SJSA1 (cell line): ENCODE results near the gene SAMD5. TPM values are rescaled to one million over a fixed set of nuclear protein-coding genes. Genes with fewer than 3 reads are reported as not detected.

Experiments used
- DNase-seq, 2 experiments: peaks; one replicate each; pipeline ENCODE4 v3.0.0-alpha.2; 2015 to 2020; ENCODE audit warnings: low spot score in 2 of 2, low read depth in 1 of 2
- H3K27ac ChIP-seq: fragments of 250-450 bp; sonication (Bioruptor Pico); 2 replicates; pipeline ENCODE4 v1.5.1; 2020; ENCODE audit warnings: mild to moderate bottlenecking, moderate library complexity
- H3K27me3 ChIP-seq: fragments of 250-450 bp; sonication (Bioruptor Pico); replicated peaks from 2 replicates; pipeline ENCODE4 v1.5.1; 2020; ENCODE audit warnings: mild to moderate bottlenecking, moderate library complexity
- H3K36me3 ChIP-seq: fragments of 250-450 bp; sonication (Bioruptor Pico); 2 replicates; pipeline ENCODE4 v1.5.1; 2020; ENCODE audit warnings: mild to moderate bottlenecking
- H3K4me1 ChIP-seq: fragments of 250-450 bp; sonication (Bioruptor Pico); replicated peaks from 2 replicates; pipeline ENCODE4 v1.6.1; 2021; ENCODE audit warnings: mild to moderate bottlenecking
- H3K4me3 ChIP-seq: fragments of 250-450 bp; sonication (Bioruptor Pico); 2 replicates; pipeline ENCODE4 v1.5.1; 2020; ENCODE audit warnings: mild to moderate bottlenecking
- H3K9me3 ChIP-seq: fragments of 250-450 bp; sonication (Bioruptor Pico); replicated peaks from 2 replicates; pipeline ENCODE4 v1.5.1; 2020; ENCODE audit warnings: mild to moderate bottlenecking
- total RNA-seq: library from RNA; depleted of rRNA; stranded (reverse); fragments of >200 nt; shearing (Covaris generic); gene quantifications from 2 replicates; pipeline ENCODE4 v1.2.3, GENCODE V29; 2014

Gene SAMD5
- total RNA-seq, 1 experiment from 2014 or later, result 21.5 TPM

DNA sequence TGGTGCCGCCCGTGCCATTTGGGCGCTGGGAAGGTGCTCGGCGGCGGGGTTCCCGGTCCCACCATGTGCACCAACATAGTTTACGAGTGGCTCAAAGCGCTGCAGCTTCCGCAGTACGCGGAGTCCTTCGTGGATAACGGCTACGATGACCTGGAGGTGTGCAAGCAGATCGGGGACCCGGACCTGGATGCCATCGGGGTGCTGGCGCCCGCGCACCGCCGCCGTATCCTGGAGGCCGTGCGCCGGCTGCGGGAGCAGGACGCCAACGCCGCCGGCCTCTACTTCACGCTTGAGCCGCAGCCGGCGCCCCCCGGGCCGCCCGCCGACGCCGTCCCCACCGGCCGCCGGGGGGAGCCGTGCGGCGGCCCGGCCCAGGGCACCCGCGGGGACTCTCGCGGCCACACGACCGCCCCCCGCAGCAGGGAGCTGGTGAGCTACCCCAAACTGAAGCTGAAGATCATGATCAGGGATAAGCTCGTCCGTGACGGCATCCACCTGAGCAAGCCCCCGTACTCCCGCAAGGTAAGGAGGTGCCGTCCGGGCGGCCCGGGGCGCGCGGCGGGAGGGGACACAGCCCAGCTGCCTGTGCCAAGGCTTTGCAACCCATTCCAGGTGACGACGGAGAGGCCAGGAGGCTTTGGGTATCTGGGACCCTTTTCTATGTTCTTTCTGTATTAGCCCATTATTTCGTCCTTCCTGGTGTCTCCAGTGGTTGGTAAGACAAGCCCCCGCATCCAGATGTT lies 547 bp downstream of the SAMD5 start:
- Histone ChIP-seq H3K36me3 (0 out of 2 replicates have a peak, but pooled peaks cover 4% of the 10 kb centered on the region), H3K4me3 (peak overlapping the region; percentile 60), H3K27ac (no peak overlapping the region), H3K4me1 (peaks cover 28% of the 10 kb centered on the region), H3K27me3 (no peaks in the 10 kb centered on the region), H3K9me3 (no peaks in the 10 kb centered on the region)
- peak; percentile 39 to 47 for DNase-seq

DNA sequence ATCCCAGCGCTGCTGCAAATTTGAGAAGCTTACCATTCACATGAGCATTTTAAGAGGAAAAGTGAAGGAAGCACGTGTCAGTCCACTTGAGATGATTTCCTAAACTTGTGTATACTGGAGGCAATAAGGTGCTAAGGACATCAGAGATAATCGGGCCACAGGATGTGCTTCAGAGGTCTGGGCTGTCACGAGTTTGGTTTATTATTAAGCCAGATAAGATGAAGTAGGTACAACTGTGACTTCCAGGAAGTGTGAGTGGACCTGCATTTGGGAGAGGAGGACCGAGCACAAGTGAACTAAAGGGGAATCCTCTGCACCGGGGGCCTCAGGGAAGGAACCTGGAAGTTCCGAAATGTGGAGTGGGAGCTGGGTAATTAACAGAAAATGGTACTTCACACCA lies 1.4 kb downstream of the SAMD5 start:
- Histone ChIP-seq H3K36me3 (0 out of 2 replicates have a peak, but pooled peaks cover 4% of the 10 kb centered on the region), H3K27ac (no peak overlapping the region), H3K9me3 (0 out of 2 replicates have a peak, but pooled peaks cover 3% of the 10 kb centered on the region), H3K4me1 (peaks cover 28% of the 10 kb centered on the region), H3K4me3 (peak overlapping the region; percentile 60), H3K27me3 (no peaks in the 10 kb centered on the region)
- DNase-seq, result peak in 1 of 2 experiments; percentile 20

DNA sequence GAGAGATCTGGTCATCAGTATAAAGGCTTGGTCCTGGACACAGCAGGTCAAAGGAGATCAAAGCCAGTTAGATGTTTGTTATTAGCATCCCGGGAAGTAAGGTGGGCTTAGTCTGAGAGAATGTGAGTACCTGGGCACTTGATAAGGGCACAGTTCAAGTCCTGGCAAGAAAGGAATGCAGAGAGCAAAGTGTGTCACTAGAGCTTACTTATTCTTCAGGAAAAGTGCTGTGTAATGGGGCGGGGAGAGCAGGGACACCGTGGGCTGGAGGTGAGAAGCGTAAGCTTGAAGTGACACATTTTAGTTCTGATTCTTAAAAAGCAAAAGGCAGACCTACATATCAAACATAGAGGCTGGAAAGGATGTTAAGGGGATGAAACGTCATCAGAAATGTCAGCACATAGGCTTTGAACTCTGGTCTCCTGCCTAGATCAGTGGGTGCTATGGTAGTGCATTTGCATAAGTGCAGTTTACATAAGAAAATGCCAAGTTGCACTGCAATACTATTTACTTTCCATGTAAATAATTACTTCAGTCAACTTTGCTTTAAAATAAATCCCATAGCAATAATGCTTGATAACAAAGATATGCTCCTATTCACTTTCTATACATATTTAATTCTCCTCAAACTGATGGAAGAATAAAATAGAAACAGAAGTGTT lies 2.6 kb downstream of the SAMD5 start:
- Histone ChIP-seq H3K9me3 (0 out of 2 replicates have a peak, but pooled peaks cover 3% of the 10 kb centered on the region), H3K4me1 (peaks cover 28% of the 10 kb centered on the region), H3K4me3 (no peak overlapping the region), H3K36me3 (0 out of 2 replicates have a peak, but pooled peaks cover 4% of the 10 kb centered on the region), H3K27me3 (no peaks in the 10 kb centered on the region), H3K27ac (no peak overlapping the region)
- no peak for DNase-seq

DNA sequence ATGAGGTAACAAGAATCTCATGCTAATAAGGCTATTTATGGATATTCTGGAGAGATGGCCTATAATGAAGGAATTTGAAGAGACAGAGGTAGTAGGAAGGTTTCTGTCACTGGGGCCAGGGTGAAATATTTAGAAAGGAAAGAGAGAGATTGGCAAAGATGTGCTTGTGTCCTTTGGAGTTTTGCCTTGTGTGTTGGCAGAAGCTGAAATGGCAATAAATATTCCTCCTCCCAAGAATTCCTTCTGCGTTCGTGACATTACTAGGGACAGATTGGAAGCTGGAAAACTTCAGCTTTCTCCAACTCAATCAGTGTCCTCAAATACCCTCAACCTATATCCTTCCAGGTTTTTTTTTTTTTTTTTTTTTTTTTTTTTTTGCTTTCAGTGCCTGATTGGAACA lies 6.3 kb downstream of the SAMD5 start:
- H3K27ac ChIP-seq, result no peak overlapping the region
- 0 out of 2 replicates have a peak, but pooled peaks cover 3% of the 10 kb centered on the region for H3K9me3 ChIP-seq
- no peaks in the 10 kb centered on the region for H3K36me3 ChIP-seq
- peaks cover 12% of the 10 kb centered on the region for H3K4me1 ChIP-seq
- H3K4me3 ChIP-seq, result no peak overlapping the region
- DNase-seq, result no peak
- H3K27me3 ChIP-seq, result no peaks in the 10 kb centered on the region

DNA sequence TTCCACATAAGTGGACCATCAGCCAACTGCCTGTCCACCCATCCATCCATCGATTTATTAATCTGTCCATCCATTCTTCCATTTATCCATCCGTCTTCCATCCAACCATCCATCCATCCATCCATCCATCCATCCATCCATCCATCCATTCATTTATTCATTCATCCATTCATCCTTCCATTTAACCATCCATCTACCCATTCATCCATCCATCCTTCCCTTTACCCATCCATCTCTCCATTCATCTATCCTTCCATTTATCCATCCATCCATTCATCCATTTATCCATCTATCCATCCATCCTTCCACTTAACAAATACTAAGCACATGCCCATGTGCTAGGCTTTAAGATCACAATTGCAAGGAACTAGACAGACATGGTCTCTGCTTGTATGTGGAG lies 6.8 kb downstream of the SAMD5 start:
- Histone ChIP-seq H3K27ac (no peak overlapping the region), H3K27me3 (no peaks in the 10 kb centered on the region), H3K4me1 (peaks cover 8% of the 10 kb centered on the region), H3K4me3 (no peak overlapping the region), H3K36me3 (no peaks in the 10 kb centered on the region), H3K9me3 (0 out of 2 replicates have a peak, but pooled peaks cover 3% of the 10 kb centered on the region)
- DNase-seq, result no peak

DNA sequence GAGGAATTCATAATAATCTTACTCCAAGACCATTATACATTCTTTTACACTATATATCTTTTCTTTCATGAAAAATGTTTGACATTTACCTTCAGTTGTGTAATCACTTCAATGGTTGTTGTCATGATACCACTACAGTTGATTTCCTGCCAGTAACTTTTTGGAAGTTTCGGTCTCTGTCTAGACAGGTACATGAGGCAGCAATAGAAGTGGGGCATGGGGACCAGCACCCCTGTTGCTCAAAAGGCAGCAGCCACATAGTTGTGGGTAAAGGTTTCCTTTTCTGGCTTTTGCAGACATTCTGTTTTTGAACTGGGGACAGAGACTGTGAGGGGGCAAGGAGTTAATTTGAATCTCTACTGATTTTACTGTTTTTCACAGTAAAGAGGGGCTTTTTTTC lies 14.1 kb downstream of the SAMD5 start:
- peaks cover 8% of the 10 kb centered on the region; the same call in 1 of the 2 replicates for H3K36me3 ChIP-seq
- DNase-seq, result no peak
- H3K27ac ChIP-seq, result no peak overlapping the region
- no peaks in the 10 kb centered on the region for H3K4me1 ChIP-seq
- no peaks in the 10 kb centered on the region for H3K9me3 ChIP-seq
- H3K4me3 ChIP-seq, result no peak overlapping the region
- H3K27me3 ChIP-seq, result no peaks in the 10 kb centered on the region

DNA sequence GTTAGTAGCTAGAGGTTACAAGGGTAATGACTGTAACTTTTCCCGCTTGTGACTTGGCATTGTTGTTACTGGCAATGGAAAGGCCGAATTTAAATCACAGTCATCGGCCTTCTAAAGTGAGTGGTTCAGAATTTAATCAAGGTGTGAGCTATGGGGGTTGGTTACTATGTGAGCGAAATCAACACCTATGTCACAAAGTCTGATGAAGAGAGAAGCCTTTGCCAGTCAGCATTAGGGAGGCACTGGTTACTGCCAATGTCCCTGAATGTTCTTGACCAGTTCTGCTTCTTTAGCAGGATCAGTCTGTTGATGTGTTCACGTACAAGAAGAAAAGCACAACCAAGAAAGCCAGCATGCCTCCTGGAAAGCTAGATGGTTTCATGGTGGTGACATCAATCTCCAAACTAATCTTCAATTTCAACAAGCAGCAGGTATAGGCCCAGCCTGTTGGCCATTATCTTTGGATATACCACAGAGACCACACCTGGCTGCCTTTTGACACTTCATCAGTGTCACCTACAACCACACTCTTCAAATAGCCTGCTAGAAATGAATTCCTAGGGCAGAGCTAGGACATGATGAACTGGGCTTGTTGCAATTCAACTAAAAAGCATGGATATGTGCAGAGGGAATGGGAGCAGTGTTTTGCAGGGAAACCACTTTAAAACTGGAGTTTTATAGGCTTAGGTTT lies 17.2 kb downstream of the SAMD5 start:
- Histone ChIP-seq H3K4me3 (no peak overlapping the region), H3K9me3 (no peaks in the 10 kb centered on the region), H3K27ac (no peak overlapping the region), H3K4me1 (peaks cover 5% of the 10 kb centered on the region), H3K27me3 (no peaks in the 10 kb centered on the region), H3K36me3 (peaks cover 8% of the 10 kb centered on the region)
- DNase-seq, result no peak

DNA sequence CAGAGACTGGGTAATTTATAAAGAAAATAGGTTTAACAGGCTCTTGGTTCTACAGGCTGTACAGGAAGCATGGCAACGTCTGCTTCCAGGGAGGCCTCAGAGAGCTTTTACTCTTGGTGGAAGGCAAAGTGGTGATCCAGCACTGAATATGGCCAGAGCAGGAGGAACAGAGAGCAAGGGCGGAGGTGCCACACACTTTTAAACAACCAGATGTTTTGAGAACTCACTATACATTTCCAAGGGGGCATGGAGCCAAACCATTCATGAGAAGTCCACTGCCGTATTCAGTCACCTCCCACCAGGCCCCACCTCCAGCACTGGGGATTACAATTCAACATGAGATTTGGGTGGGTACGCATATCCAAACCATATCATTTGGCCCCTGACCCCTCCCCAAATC lies 18.7 kb downstream of the SAMD5 start:
- no peak for DNase-seq

DNA sequence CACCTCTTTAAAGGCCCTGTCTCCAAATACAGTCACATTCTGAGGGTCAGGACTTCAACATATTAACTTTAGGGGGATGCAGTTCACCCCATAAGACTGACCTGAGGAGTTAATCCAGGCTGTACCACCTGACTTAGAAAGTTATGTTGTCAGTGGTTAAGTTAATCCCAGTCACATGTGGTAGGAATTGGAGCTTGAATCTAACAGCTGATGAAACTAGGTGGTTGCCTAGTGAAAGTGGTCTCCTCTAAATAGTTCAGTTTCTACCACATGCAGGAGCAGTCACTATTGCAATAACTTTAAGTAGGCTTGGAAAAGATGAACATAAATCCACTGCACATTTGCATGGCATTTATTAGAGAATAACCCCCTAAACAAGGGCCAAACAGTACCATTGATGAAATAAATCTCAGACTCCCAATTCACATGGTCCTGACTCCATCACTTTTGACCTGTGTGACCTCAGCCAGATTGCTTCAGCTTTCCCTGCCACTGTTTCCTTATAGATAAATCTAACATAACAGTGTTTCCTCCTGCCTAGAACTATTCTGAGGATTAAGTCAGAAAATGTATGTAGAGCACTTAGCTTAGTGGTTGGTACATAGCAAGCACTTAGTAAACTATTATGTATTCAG lies 20.1 kb downstream of the SAMD5 start:
- Histone ChIP-seq H3K27ac (no peak overlapping the region), H3K36me3 (peaks cover 8% of the 10 kb centered on the region), H3K4me1 (peaks cover 6% of the 10 kb centered on the region), H3K27me3 (no peaks in the 10 kb centered on the region), H3K4me3 (no peak overlapping the region), H3K9me3 (no peaks in the 10 kb centered on the region)
- DNase-seq, result no peak

More for the DNA sequence above, 18.7 kb downstream of the SAMD5 start:
- Histone ChIP-seq H3K27ac (no peak overlapping the region), H3K27me3 (no peaks in the 10 kb centered on the region), H3K9me3 (no peaks in the 10 kb centered on the region), H3K4me3 (no peak overlapping the region), H3K4me1 (peaks cover 6% of the 10 kb centered on the region), H3K36me3 (peaks cover 8% of the 10 kb centered on the region)

DNA sequence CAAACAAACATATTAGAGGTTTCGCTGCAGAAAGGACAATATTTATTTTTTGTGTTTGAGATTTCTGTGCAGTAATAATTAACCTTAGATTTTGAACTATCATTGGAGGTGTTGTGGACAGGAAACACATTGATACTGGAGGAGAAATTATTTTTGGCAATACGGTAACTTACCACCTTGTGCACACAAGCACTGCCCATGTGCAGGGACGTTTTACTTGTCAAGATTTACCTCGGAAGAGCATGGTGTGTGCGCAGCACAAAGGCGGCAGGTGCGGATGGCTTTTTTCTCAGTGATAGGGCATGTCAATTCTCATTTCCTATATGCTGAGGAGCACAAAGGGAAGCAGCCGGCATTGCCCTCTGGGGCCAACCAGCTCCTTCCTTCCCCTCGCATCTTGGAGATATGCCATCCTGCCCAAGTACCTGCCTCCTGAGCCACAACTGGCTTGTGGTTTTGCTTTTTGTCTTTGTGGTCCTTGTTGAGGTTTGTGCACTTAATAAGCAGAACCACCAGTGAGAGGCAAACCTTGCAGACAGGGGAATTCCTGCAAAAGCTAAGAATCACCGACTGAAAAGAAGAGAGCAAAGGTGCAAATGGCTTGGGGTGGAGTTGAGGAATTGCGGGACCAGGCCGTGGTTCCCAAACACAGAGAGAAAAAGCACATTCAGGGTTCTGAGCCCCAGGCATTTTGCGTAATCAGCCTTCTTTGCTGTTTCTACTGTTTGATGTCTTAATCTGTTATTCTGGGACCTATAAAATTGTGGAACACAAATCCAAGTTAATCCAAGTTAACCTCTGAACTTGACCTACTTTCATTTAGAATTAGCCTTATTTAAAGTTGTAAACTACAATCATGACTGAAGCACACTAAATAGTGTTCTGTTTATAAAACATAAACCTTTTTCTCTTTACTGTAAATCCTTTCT lies 21.9 kb downstream of the SAMD5 start:
- DNase-seq, result no peak
- H3K9me3 ChIP-seq, result no peaks in the 10 kb centered on the region
- H3K4me3 ChIP-seq, result no peak overlapping the region
- peaks cover 6% of the 10 kb centered on the region for H3K4me1 ChIP-seq
- H3K27me3 ChIP-seq, result no peaks in the 10 kb centered on the region
- no peak overlapping the region for H3K27ac ChIP-seq
- peaks cover 8% of the 10 kb centered on the region for H3K36me3 ChIP-seq

DNA sequence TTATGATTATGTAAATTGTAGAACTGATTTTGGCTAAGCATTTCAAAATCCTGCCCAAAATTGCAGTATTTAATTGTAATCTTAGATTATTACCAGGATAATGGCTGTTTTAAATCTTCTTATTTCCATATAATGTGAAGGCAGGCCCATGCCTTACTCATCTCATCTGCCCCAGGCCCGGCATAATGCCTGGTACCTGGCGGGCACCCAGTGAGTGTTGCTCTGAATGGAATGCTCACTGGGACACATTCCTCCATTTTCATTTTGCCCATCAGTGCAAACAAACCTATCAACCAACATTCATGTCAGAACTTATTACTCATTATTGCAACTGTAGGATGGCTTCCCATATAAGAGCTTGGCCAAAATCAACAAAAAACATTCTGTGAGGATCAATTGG lies 22.8 kb downstream of the SAMD5 start:
- no peak for DNase-seq
- peaks cover 6% of the 10 kb centered on the region for H3K4me1 ChIP-seq
- H3K27ac ChIP-seq, result no peak overlapping the region
- no peaks in the 10 kb centered on the region for H3K9me3 ChIP-seq
- H3K36me3 ChIP-seq, result peaks cover under 1% of the 10 kb centered on the region
- H3K27me3 ChIP-seq, result no peaks in the 10 kb centered on the region
- H3K4me3 ChIP-seq, result no peak overlapping the region

DNA sequence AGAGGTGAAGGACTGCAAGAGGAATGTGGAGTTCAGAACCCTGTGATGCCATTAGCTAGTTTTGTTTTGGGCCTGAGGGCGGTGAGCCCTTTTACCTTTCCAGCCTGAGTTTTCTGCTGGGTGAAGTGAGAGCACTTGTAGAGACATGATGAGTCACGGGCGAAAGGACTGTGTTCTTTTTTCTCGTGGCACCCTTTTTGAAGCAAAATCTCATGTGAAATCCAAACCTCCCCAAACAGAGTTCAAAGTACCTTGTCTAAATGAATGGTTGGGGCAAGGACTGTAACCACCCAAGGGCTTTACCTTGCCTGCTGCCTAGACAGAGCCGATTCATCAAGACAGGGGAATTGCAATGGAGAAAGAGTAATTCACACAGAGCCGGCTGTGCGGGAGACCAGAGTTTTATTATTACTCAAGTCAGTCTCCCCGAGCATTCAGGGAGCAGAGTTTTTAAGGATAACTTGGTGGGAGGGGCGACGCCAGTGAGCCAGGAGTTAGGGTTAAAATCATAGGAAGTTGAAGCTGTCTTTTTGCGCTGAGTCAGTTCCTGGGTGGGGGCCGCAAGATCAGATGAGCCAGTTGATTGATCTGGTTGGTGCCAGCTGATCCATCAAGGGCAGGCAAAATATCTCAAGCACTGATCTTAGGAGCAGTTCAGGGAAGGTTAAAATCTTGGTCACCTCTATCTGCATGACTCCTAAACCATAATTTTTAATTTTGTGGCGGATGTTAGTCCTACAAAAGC lies 25.8 kb downstream of the SAMD5 start:
- Histone ChIP-seq H3K4me1 (peaks cover 6% of the 10 kb centered on the region), H3K9me3 (no peaks in the 10 kb centered on the region), H3K4me3 (no peak overlapping the region), H3K27ac (no peak overlapping the region), H3K36me3 (no peaks in the 10 kb centered on the region; the same call in 1 of the 2 replicates), H3K27me3 (no peaks in the 10 kb centered on the region)
- DNase-seq, result no peak
